ENCODE results near the gene NME9.

DNA sequence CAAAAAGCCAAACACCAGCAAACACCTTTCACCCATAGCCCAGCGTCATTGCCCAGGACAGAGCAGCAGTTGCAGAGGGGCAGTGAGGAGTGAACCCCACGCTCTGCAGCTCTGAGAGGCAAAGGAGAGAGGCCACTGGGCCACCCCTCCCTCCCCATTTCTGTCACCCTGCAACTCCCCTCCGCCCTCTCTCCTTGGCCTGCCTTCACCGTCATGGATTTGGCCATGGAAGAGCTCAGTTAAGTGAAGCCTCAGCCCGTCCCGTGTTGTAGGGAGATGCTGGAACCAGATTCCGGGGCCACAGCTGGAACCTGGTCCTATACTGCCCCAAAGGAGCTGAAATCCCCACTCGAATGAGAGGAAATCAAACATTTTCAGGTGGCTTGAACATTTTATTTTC is 40.7 kb upstream of the NME9 start:
- no peak for TF ChIP-seq EZH2phosphoT487 (IDR thresholded peaks at IDR 0.05; ENCODE audit: borderline replicate concordance, low read length)
- TF ChIP-seq, protein P1, sequence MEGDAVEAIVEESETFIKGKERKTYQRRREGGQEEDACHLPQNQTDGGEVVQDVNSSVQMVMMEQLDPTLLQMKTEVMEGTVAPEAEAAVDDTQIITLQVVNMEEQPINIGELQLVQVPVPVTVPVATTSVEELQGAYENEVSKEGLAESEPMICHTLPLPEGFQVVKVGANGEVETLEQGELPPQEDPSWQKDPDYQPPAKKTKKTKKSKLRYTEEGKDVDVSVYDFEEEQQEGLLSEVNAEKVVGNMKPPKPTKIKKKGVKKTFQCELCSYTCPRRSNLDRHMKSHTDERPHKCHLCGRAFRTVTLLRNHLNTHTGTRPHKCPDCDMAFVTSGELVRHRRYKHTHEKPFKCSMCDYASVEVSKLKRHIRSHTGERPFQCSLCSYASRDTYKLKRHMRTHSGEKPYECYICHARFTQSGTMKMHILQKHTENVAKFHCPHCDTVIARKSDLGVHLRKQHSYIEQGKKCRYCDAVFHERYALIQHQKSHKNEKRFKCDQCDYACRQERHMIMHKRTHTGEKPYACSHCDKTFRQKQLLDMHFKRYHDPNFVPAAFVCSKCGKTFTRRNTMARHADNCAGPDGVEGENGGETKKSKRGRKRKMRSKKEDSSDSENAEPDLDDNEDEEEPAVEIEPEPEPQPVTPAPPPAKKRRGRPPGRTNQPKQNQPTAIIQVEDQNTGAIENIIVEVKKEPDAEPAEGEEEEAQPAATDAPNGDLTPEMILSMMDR (conservative IDR thresholded peaks at IDR 0.05; ENCODE audit: low read depth, low read length): no peak

All from PC-3 (cell line).